AG09319 (cell line): Measurements from ENCODE around the gene GRK4.
"Not testable (repeated sequence)": the region's sequence is repeated elsewhere in the genome, so short reads cannot be mapped to it uniquely, and the experiment has no call there.

ENCODE experiments used
- DNase-seq: peaks from one replicate; pipeline ENCODE4 v3.0.0-alpha.2; 2010; ENCODE audit warnings: low read depth; ENCODE audit errors: extremely low read depth
- TF ChIP-seq, protein P1 (sequence below): IDR thresholded peaks from 2 replicates; pipeline ENCODE4 v1.5.1; 2011; ENCODE audit warnings: low read depth, mild to moderate bottlenecking, inconsistent platforms, low read length, moderate library complexity

The GRK4 gene

DNA sequence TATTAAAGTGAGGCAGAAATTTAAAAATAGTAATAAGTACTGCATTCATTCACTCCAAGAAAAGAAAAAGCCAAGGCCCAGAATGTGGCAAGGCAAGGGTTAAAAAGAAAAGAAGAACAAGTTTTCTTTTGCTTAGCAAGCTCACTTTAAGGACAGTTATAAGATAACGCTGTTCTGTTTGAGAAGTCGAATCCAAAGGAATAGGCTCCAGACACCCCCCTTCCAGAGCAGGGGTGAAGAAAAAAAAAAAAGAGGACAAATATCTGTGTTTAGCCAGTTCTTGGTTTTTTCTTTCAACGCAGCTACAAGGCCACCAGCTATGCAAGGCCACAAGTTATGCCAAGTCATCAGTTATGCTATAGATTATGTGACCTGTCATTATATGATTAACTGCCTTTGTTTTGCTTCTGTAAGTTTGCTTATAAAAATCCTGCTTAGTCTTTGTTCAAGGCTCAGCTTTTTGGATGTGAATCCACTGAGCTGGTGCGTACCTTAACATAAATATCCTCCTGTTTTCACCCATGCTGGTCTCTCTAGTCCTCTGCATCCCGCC lies 1.4 kb downstream of the GRK4 start:
- DNase-seq, result no peak
- TF ChIP-seq, protein P1, sequence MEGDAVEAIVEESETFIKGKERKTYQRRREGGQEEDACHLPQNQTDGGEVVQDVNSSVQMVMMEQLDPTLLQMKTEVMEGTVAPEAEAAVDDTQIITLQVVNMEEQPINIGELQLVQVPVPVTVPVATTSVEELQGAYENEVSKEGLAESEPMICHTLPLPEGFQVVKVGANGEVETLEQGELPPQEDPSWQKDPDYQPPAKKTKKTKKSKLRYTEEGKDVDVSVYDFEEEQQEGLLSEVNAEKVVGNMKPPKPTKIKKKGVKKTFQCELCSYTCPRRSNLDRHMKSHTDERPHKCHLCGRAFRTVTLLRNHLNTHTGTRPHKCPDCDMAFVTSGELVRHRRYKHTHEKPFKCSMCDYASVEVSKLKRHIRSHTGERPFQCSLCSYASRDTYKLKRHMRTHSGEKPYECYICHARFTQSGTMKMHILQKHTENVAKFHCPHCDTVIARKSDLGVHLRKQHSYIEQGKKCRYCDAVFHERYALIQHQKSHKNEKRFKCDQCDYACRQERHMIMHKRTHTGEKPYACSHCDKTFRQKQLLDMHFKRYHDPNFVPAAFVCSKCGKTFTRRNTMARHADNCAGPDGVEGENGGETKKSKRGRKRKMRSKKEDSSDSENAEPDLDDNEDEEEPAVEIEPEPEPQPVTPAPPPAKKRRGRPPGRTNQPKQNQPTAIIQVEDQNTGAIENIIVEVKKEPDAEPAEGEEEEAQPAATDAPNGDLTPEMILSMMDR, result no peak

DNA sequence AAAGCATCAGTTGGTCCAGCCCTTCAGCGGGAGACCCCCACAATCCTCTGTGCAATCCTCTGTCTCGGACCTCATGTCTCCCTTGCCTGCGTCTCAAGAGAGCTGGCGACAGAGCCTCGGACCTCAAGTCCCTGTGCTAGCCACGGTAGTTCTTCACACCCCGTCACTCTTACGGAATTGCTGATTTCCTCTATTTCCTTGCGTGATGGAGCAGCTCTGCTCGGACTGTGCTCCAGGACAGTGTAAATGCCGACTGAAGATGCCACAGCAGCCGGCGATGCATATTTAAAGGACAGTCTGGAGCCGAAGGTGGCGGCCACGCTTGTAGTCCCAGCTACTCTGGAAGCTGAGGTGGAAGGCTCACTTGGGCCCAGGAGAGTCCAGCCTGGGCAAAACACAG lies 1.9 kb downstream of the GRK4 start:
- TF ChIP-seq, protein P1, result no peak
- no peak for DNase-seq

DNA sequence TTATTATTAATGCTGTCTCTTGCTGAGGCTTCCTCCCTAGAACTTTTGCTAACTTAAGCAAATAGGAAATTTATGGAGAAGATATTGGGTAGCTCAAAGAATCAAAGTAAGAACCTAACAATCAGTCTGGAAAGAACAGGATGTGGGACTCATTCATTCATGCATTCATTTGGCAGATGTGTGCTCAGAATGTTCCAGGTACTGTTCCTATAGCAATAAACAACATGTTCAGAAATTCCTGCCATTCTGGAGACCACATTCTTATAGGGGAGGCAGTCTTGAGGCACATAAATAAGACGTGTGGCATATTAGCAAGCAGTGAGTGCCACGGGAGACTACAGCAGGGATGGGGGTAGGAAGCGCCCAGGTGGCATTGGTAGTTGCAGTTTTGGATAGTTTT lies 5.0 kb downstream of the GRK4 start:
- TF ChIP-seq, protein P1, result no peak
- DNase-seq, result no peak

DNA sequence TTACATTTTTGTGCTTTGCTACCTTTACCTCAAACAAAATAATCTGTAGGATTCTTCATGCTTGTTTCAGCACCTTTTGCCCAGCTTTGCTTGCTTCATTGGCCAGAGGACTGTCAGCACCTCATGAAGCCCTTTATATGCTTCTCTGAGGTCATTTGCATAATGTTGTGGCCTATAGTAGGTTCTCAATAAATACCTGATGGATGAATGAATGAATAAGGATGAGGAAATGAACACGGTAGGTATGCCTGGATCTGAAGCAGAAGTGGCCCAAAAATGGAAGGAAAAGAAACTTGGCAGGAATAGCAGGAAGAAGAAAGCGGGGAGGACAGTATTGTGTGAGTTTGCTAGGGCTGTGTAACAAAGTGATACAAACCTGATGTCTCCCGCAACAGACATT lies 7.9 kb downstream of the GRK4 start:
- DNase-seq, result no peak
- TF ChIP-seq, protein P1, result no peak

DNA sequence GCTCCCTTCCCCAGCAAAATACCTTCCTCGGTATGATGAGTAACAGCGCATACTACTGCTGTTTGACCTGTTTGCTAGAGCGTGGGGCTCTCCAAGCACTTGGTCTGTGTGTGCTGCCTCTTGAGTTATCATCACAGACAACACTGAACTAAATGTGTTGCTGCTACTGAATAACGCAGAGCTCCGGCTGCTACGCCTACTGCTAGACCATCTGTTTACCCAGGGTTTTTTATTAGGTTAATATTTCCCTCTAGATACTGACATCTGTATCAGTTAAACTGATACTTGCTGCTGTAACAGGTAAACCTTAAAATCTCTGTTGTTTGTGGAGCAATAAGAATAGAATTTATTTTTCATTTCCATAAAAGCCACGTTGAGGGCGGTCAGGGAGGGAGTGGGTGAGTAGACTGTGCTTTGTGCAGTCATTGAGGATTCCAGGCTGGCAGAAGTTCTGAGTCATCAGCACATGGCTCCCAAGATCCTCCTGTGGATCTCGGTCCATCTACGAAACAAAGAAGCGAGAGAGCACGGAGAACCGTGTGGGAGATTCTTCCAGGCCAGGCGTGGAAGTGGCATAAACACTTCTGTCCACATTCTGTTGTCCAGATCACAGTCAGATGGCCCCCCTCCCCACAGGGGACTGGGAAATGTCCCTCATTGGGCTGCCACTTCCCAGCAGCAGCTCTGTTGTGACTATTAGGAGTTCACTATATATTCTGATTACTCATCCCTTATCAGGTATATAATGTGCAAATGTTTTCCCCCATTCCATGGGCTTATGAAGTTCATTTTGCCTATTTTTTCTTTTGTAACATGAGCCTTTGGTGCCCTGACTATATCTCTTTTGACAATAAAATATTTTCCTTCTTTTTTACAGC lies 14.1 kb downstream of the GRK4 start:
- TF ChIP-seq, protein P1, result no peak
- DNase-seq, result no peak

DNA sequence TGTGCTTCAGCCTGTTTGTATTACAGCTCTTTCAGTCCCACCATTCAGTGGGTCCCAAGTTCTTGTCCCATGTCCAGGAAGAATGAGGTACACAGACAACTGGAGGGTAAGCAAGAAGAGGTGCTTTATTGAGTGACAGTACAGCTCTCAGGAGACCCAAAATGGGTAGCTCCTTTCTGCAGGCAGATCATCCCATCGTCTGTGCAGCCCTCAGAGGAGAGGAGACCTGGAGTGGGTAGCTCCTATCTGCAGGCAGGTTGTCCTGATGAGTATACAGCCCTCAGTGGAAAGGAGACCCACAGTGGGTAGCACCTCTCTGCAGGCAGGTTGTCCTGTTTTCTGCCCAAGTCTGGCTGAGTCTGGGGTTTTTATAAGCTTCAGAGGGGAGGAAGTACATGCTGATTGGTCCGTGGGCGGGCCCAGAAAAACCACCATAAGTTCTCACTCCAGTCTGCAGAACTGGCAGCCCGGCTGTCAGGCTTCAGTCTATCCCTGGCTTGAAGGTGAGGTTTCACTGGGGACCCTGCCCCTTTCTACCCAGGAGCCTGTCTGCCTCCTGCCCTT lies 18.0 kb downstream of the GRK4 start:
- no peak for DNase-seq
- TF ChIP-seq, protein P1, result no peak

DNA sequence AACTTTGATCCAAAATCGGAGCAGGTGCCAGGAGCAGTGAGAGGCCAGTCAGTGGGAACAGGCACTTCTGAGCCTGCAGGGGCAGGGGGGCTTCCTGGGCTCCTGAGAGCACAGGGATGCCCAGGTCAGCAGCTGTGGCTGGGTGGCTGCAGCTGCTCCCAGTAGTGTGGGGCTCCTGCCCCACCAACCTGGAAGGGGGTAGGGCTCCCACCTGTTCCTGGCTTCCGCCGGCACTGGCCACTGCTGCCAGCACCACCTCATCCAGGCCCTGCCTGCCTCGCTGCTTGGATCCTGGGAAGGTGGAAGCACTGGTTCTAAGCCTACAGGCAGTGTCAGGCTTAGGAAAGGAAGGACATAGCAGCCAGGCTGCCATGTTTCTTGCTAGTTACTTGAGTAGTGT lies 18.6 kb downstream of the GRK4 start:
- TF ChIP-seq, protein P1, result no peak
- DNase-seq, result no peak

DNA sequence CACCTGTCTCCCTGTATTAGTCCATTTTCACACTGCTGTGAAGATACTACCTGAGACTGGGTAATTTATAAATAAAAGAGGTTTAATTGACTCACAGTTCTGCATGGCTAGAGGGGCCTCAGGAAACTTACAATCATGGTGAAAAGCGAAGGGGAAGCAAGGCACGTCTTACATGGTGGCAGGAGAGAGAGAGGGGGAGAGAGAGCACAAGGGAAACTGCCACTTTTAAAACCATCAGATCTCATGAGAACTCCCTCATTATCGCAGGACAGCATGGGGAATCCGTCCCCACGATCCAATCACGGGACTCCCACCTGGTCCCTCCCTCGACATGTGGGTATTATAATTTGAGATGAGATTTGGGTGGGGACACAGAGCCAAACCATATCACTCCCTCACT lies 20.3 kb downstream of the GRK4 start:
- DNase-seq, result not testable (repeated sequence)
